Fibroblast of villous mesenchyme (primary cell): Measurements from ENCODE around the gene LMF1. TPM values are rescaled to one million over a fixed set of nuclear protein-coding genes. Genes with fewer than 3 reads are reported as not detected.

ENCODE experiments used
- DNase-seq: peaks from one replicate; pipeline ENCODE4 v3.0.0-alpha.2; 2010; ENCODE audit warnings: low read depth
- H3K4me3 ChIP-seq: 2 replicates; pipeline ENCODE4 v1.5.1; 2011; ENCODE audit warnings: low read depth, mild to moderate bottlenecking, low read length
- CTCF ChIP-seq: IDR thresholded peaks from 2 replicates; pipeline ENCODE4 v1.5.1; 2012; ENCODE audit warnings: low read depth, mild to moderate bottlenecking, low read length; ENCODE audit not compliant: insufficient read depth
- total RNA-seq: library from RNA; depleted of rRNA; stranded (reverse); fragments of >200 nt; gene quantifications from 2 replicates; pipeline ENCODE4 v1.2.3, GENCODE V29; 2012

The LMF1 gene
- total RNA-seq, 1 donor, result 13.0 TPM

DNA sequence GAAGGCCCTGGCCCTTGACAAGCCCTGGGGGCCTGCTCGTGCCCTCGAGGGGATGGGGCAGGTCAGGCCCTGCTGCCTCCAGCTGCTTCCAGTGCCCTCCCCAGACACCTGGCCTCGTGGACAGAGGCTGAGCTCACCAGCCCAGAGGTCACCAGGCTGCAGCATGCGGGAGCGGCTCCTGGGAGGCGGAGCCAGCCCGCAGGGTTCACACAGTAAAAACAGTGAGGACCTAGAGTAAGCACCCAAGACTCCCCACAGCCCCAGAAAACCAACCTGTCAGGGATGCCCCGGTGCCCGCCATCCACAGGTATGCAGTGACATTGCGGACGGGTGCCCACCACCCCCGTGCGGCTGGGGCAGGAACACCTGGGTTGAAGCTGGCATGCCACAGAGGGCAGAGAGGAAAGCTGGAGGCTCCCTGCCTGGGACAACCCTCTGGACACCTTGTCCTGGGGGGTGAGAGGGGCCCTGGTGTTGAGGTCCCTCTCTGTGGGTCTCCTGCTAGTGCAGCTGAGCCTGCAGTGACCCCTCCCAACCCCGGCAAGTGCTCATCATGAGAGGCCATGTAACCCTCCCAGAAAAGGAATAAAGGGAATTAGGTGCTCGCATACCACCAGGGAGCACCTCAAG is 62.1 kb downstream of the LMF1 start:
- DNase-seq, result no peak
- no peak for TF ChIP-seq CTCF
- no peak overlapping the region for H3K4me3 ChIP-seq

GRCh38 chr16:907842-908241 is 62.9 kb downstream of the LMF1 start:
- no peak for DNase-seq
- TF ChIP-seq CTCF, result no peak
- no peak overlapping the region for H3K4me3 ChIP-seq

- no peak for DNase-seq
- no peak for TF ChIP-seq CTCF
- no peak overlapping the region for H3K4me3 ChIP-seq
These were observed 63.4 kb downstream of the LMF1 start for GRCh38 chr16:907361-907760.

GRCh38 chr16:906296-906695 is 64.5 kb downstream of the LMF1 start:
- no peak overlapping the region for H3K4me3 ChIP-seq
- no peak for TF ChIP-seq CTCF
- DNase-seq, result no peak

- TF ChIP-seq CTCF, result no peak
- no peak overlapping the region for H3K4me3 ChIP-seq
- DNase-seq, result no peak
These were observed 68.8 kb downstream of the LMF1 start for GRCh38 chr16:901715-902601.

GRCh38 chr16:901149-901548 is 69.6 kb downstream of the LMF1 start:
- H3K4me3 ChIP-seq, result no peak overlapping the region
- TF ChIP-seq CTCF, result no peak
- DNase-seq, result no peak

GRCh38 chr16:900211-900610 is 70.6 kb downstream of the LMF1 start:
- no peak for TF ChIP-seq CTCF
- H3K4me3 ChIP-seq, result no peak overlapping the region
- no peak for DNase-seq
